Thyroid gland (tissue), 4 donors: Measurements from ENCODE around the gene RRP1B. TPM values are rescaled to one million over a fixed set of nuclear protein-coding genes. Genes with fewer than 3 reads are reported as not detected.

Source experiments
- DNase-seq, 2 donors: peaks; one replicate each; pipeline ENCODE4 v3.0.0-alpha.2; 2019
- H3K27ac ChIP-seq, 3 donors: fragments of 200-600 bp; sonication (generic); 1 replicate in 2 of 3; 2 replicates in 1 of 3; pipeline ENCODE4 v1.5.1; 2016 to 2019; ENCODE audit warnings: mild to moderate bottlenecking in 1 of 3, moderate library complexity in 1 of 3
- H3K27me3 ChIP-seq: fragments of 200-600 bp; sonication (generic); one replicate; pipeline ENCODE4 v1.5.1; 2019
- H3K36me3 ChIP-seq, 2 donors: fragments of 200-600 bp; sonication (generic); one replicate each; pipeline ENCODE4 v1.5.1; 2016 to 2019
- H3K4me1 ChIP-seq, 2 donors: fragments of 200-600 bp; sonication (generic); one replicate each; pipeline ENCODE4 v1.5.1; 2017 to 2019
- H3K4me3 ChIP-seq, 3 donors: fragments of 200-600 bp; sonication (generic); replicated peaks in 1 of 3; 1 replicate in 2 of 3; 2 replicates in 1 of 3; pipeline ENCODE4 v1.5.1; 2016; ENCODE audit warnings: mild to moderate bottlenecking in 1 of 3
- H3K9me3 ChIP-seq: fragments of 200-600 bp; sonication (generic); one replicate; pipeline ENCODE4 v1.5.1; 2017
- POLR2A ChIP-seq, 2 donors: fragments of 450-650 bp; IDR thresholded peaks; one replicate each; pipeline ENCODE4 v1.6.1; 2017; ENCODE audit warnings: antibody characterized with exemption in 2 of 2, mild to moderate bottlenecking in 2 of 2, moderate library complexity in 1 of 2
- WGBS, 2 donors: methylation state at CpG; one replicate each; pipeline ENCODE4 v1.1.5; 2017; 5-methylcytosine and 5-hydroxymethylcytosine counted together
- intact Hi-C: fragments of 100-400 bp; cut with DNase I; formaldehyde crosslinking; loops from one replicate; pipeline ENCODE4 v1.15.1; 2023
- total RNA-seq, 4 donors: library from RNA; depleted of rRNA; stranded (reverse); fragments of >200 nt; gene quantifications; one replicate each; pipeline ENCODE4 v1.2.3, GENCODE V29; 2016
- TF ChIP-seq, protein P1 (sequence below), 6 experiments: fragments of 200-600 bp in 3 of 6; fragments of 450-650 bp in 3 of 6; sonication (generic) in 3 of 6; IDR thresholded peaks; one replicate each; pipeline ENCODE4 v1.5.1; 2016 to 2019; ENCODE audit warnings: antibody characterized with exemption in 6 of 6, mild to moderate bottlenecking in 2 of 6, inconsistent platforms in 1 of 6, moderate library complexity in 1 of 6

RRP1B gene
- total RNA-seq, 4 donors from 2014 or later, result 19.7 to 22.8 (median 20.5) TPM

DNA sequence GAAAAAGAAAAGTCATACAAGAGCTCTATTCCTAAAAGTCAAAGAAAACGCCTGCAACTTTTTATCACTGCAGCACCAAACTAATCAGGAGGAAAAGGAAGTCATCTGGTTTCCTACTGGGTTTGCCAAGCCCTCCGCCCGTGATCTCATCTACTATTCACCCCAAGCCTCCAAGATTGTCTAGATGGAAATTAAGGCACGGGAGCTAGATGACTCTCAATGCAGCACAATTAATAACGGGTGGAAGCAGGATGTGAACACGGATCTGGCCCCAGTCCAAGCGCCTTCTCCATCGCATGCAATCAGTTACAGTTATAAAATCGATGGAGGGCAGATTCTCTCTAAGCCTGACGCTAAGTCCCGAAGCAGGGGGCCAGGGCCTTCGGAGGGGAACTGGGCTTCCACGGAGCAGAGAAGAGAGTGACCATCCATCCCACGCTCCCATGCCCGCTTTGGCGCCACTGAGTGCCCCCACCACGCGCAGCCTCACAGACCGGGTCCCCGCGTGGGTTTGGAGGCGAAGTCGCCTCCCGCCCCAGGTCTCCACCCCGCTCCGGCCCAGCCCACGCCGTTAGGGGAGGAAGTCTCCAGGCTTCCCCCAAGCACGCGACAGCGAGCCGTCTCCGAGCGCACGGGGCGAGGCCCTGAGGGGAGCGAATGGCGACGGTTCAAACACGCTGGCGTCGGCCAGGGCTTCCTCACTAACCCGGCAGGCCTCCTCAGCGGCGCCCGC lies 1.8 kb upstream of the RRP1B start:
- 80 to 92% methylated on average over 37 to 46 of the region's 46 CpGs for WGBS, 2 donors
- no peak for DNase-seq
- Histone ChIP-seq H3K27ac (no peak overlapping the region), H3K9me3 (no peaks in the 10 kb centered on the region), H3K27me3 (no peaks in the 10 kb centered on the region), H3K4me1 (peaks cover 12 to 18% of the 10 kb centered on the region in 2 donors), H3K36me3 (no peaks in the 10 kb centered on the region), H3K4me3 (no peak overlapping the region)
- no peak for TF ChIP-seq POLR2A (IDR thresholded peaks at IDR 0.05)
- TF ChIP-seq, protein P1, sequence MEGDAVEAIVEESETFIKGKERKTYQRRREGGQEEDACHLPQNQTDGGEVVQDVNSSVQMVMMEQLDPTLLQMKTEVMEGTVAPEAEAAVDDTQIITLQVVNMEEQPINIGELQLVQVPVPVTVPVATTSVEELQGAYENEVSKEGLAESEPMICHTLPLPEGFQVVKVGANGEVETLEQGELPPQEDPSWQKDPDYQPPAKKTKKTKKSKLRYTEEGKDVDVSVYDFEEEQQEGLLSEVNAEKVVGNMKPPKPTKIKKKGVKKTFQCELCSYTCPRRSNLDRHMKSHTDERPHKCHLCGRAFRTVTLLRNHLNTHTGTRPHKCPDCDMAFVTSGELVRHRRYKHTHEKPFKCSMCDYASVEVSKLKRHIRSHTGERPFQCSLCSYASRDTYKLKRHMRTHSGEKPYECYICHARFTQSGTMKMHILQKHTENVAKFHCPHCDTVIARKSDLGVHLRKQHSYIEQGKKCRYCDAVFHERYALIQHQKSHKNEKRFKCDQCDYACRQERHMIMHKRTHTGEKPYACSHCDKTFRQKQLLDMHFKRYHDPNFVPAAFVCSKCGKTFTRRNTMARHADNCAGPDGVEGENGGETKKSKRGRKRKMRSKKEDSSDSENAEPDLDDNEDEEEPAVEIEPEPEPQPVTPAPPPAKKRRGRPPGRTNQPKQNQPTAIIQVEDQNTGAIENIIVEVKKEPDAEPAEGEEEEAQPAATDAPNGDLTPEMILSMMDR (IDR thresholded peaks at IDR 0.05), result no peak
- intact Hi-C loops, result no loop called here

DNA sequence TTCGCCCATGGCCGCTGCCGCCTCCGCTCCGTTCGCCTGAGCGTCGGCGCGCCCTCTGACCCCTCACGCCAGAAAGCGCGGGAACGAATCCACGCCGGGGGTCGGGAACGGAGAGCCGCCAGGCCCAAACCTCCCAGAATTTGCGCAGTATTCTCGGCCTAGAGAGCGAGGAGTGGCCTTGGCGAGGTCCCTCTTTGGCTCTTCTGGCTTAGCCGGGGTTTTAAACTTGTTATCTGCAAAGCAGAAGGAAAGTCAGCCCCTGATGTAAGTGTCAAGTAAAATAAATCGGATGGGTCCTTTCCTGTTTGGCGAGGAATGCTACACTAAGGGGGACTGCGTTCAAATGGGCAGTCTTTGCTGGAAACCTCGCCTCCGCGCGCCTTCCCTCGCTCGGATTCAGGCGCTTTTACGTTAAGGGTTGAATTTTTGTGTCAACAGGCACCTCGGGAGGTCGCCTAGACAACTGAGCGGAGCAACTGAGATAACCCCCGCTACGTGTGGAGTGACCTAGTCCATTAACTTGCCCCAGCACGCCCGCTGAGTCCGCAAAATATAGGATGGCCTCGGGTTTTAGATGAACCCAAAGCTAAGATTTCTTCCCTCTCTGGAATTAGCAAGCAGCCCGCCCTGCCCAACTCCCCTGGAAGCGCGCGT lies 1.1 kb upstream of the RRP1B start:
- H3K4me3 ChIP-seq, result no peak overlapping the region
- H3K4me1 ChIP-seq, result peaks cover 12 to 18% of the 10 kb centered on the region in 2 donors
- intact Hi-C loops, result no loop called here
- H3K27ac ChIP-seq, result no peak overlapping the region
- no peaks in the 10 kb centered on the region for H3K9me3 ChIP-seq
- DNase-seq, result no peak
- TF ChIP-seq, protein P1 (IDR thresholded peaks at IDR 0.05), result no peak
- no peak for TF ChIP-seq POLR2A (IDR thresholded peaks at IDR 0.05)
- peaks cover 0 to under 1% of the 10 kb centered on the region in 2 donors for H3K36me3 ChIP-seq
- no peaks in the 10 kb centered on the region for H3K27me3 ChIP-seq
- 94% methylated on average over 48 of the region's 48 CpGs for WGBS, 2 donors

DNA sequence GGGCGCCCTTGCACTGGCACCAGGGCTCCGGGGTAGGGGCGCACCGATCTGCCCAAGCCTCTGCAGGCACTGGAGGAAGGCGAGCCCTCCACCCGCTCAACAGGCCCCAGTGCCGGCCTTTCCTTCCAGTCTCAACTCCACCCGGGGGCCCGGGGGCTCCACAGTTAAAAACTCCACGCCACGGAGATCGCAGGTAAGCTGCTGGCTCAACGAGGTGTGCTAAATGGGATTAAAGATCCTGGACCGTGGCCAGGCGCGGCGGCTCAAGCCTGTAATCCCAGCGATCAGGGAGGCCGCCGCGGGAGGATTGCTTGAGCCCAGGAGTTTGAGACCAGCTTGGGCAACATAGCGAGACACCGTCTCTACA lies 608 bp upstream of the RRP1B start:
- WGBS, 2 donors, result 75 to 82% methylated on average over 18 to 21 of the region's 23 CpGs
- no peak for TF ChIP-seq POLR2A (IDR thresholded peaks at IDR 0.05)
- TF ChIP-seq, protein P1 (IDR thresholded peaks at IDR 0.05), result no peak
- no peaks in the 10 kb centered on the region for H3K9me3 ChIP-seq
- H3K27me3 ChIP-seq, result no peaks in the 10 kb centered on the region
- H3K4me1 ChIP-seq, result peaks cover 12 to 18% of the 10 kb centered on the region in 2 donors
- no peak for DNase-seq
- intact Hi-C loops, result no loop called here
- peak overlapping the region; percentile 31 to 77 (median 75) for H3K27ac ChIP-seq
- H3K36me3 ChIP-seq, result peaks cover 0 to 5% of the 10 kb centered on the region in 2 donors
- peak overlapping the region in 1 of 3 donors; percentile 73 for H3K4me3 ChIP-seq

DNA sequence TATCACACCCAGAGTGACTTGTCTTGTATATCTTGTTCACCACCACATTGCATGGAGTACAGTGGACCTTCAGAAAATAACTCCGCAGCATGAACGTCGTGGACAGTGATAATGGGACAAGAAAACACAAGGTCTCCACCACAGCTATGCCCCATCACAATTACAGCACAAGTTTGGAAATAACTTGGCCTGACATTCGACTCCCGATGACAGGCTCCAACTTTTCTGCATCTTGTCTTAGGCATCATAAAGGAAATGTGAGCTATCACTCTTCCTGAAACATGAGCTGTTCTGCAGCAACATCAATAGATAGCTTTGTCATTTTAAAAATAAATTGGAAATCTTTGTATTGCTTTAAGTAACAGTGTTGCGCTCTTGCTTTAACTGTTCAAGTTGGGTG lies 2.9 kb downstream of the RRP1B start:
- Histone ChIP-seq H3K4me3 (no peak overlapping the region), H3K4me1 (peaks cover 12 to 18% of the 10 kb centered on the region in 2 donors), H3K36me3 (peaks cover 0 to 5% of the 10 kb centered on the region in 2 donors), H3K9me3 (no peaks in the 10 kb centered on the region), H3K27me3 (no peaks in the 10 kb centered on the region), H3K27ac (no peak overlapping the region)
- no peak for DNase-seq
- WGBS, 2 donors, result 71 to 77% methylated on average over 6 of the region's 6 CpGs
- intact Hi-C loops, result loop anchor here (5.0 kb wide), 2 partner anchors 40 to 55 kb away; partner anchors contain the start of gene PDXK
- TF ChIP-seq, protein P1 (IDR thresholded peaks at IDR 0.05), result no peak
- TF ChIP-seq POLR2A (IDR thresholded peaks at IDR 0.05), result no peak

DNA sequence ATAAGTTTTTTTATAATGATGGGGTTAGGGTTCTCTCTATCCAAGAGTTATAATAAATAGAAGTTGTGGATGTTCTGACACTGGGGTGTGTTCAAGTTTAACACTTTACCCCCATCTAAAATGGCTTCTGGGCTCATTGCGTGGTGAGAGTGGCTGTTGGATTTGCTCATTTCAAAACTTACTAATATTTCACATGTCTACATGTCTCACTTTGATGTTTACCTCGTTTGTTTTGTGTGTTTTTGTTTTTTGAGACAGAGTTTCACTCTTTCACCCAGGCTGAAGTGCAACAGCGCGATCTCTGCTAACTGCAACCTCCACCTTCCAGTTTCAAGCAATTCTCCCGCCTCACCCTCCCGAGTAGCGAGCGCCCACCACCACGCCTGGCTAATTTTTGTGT lies 3.7 kb downstream of the RRP1B start:
- TF ChIP-seq POLR2A (IDR thresholded peaks at IDR 0.05), result no peak
- TF ChIP-seq, protein P1 (IDR thresholded peaks at IDR 0.05), result no peak
- peaks cover 12 to 18% of the 10 kb centered on the region in 2 donors for H3K4me1 ChIP-seq
- no peaks in the 10 kb centered on the region for H3K27me3 ChIP-seq
- no peak overlapping the region for H3K4me3 ChIP-seq
- no peak overlapping the region for H3K27ac ChIP-seq
- intact Hi-C loops, result loop anchor here (5.0 kb wide), 2 partner anchors 39 to 54 kb away; partner anchors contain the start of gene PDXK
- DNase-seq, result no peak
- H3K9me3 ChIP-seq, result no peaks in the 10 kb centered on the region
- 79 to 82% methylated on average over 9 of the region's 9 CpGs for WGBS, 2 donors
- H3K36me3 ChIP-seq, result peaks cover 0 to 5% of the 10 kb centered on the region in 2 donors
